GDM1 (cell line): ENCODE results near the gene FOXO6.

Experiments
- DNase-seq: peaks from one replicate; lab custom pipeline; 2025; lab: John Stamatoyannopoulos, UW

FOXO6 gene

GRCh38 chr1:41353744-41354143 lies 7.5 kb upstream of the FOXO6 start:
- DNase-seq: no peak

- DNase-seq: no peak
Observed at GRCh38 chr1:41354956-41355355, 6.3 kb upstream of the FOXO6 start.

- no peak for DNase-seq
Observed at GRCh38 chr1:41355356-41355755, 5.9 kb upstream of the FOXO6 start.

GRCh38 chr1:41355761-41356160 lies 5.5 kb upstream of the FOXO6 start:
- DNase-seq: no peak

- no peak for DNase-seq
Observed at GRCh38 chr1:41356752-41357151, 4.5 kb upstream of the FOXO6 start.

GRCh38 chr1:41357451-41358101 lies 3.7 kb upstream of the FOXO6 start:
- DNase-seq: peak; percentile 63

- DNase-seq: no peak
Observed at GRCh38 chr1:41358131-41359021, 2.9 kb upstream of the FOXO6 start.

GRCh38 chr1:41359211-41360073 lies 1.8 kb upstream of the FOXO6 start:
- no peak for DNase-seq

- no peak for DNase-seq
Observed at GRCh38 chr1:41360074-41360785, 1.0 kb upstream of the FOXO6 start.

- DNase-seq: no peak
Observed at GRCh38 chr1:41361495-41362356, 492 bp downstream of the FOXO6 start.

GRCh38 chr1:41362357-41362721 lies 1.1 kb downstream of the FOXO6 start:
- DNase-seq: no peak

- no peak for DNase-seq
Observed at GRCh38 chr1:41362749-41363590, 1.7 kb downstream of the FOXO6 start.

- DNase-seq: no peak
Observed at GRCh38 chr1:41363591-41364320, 2.5 kb downstream of the FOXO6 start.

- DNase-seq: no peak
Observed at GRCh38 chr1:41364442-41365319, 3.4 kb downstream of the FOXO6 start.

- no peak for DNase-seq
Observed at GRCh38 chr1:41365320-41365633, 4.0 kb downstream of the FOXO6 start.

GRCh38 chr1:41365772-41366454 lies 4.7 kb downstream of the FOXO6 start:
- no peak for DNase-seq

- peak; percentile 16 for DNase-seq
Observed at GRCh38 chr1:41366455-41367287, 5.4 kb downstream of the FOXO6 start.
